Omental fat pad (tissue), 4 donors: Measurements from ENCODE around the gene FOXO3. TPM values are rescaled to one million over a fixed set of nuclear protein-coding genes. Genes with fewer than 3 reads are reported as not detected.
A peak's percentile ranks its signal among the peaks of the same experiment; 100 is the strongest.
"Not testable (repeated sequence)": the region's sequence is repeated elsewhere in the genome, so short reads cannot be mapped to it uniquely, and the experiment has no call there.

Source experiments
- ATAC-seq: fragments of 150-250 bp; one replicate; pipeline ENCODE4 v1.9.1; 2016; ENCODE audit warnings: mild to moderate bottlenecking, moderate library complexity; ENCODE audit not compliant: low FRiP score
- DNase-seq: peaks from one replicate; pipeline ENCODE4 v3.0.0-alpha.2; 2019; ENCODE audit warnings: low spot score
- total RNA-seq, 4 donors: library from RNA; depleted of rRNA; stranded (reverse); fragments of >200 nt; gene quantifications; one replicate each; pipeline ENCODE4 v1.1.0, GENCODE V29; 2016
- TF ChIP-seq, protein P1 (sequence below), 3 donors: fragments of 450-650 bp; IDR thresholded peaks; one replicate each; pipeline ENCODE4 v1.5.1; 2016 to 2017; ENCODE audit warnings: antibody characterized with exemption in 3 of 3, mild to moderate bottlenecking in 3 of 3, moderate library complexity in 2 of 3

Gene FOXO3
- total RNA-seq, 4 donors from 2014 or later = 92.9 to 129 (median 113) TPM

DNA sequence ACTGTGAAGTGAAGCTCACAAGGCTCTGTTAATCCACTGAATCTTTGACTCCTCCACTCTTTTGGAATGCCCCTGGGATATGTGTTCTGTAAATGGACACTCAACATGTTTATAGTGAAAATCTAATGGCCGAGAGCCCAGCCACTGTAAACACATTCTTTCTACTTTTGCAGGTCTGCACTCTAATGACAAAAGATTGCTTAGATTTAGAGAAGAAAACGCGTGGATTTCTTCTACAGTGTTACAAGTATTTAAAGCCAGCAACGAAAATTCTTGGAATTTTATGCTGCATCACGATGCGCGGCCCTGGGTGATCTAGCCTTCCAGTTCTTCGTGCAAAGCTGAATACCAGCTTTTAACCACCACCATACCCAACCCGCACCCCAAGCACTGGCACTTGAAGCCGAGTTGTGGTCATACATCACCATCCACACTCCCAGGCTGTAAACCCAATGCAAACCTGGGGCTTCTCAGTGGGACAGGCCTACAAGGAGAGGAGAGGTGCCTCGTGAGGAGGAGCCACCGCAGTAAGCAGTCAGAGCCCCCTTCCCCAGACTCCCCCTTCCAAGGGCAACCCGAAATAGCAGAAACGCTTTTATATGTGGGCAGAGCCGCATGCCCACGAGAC is 3.7 kb upstream of the FOXO3 start:
- TF ChIP-seq, protein P1, sequence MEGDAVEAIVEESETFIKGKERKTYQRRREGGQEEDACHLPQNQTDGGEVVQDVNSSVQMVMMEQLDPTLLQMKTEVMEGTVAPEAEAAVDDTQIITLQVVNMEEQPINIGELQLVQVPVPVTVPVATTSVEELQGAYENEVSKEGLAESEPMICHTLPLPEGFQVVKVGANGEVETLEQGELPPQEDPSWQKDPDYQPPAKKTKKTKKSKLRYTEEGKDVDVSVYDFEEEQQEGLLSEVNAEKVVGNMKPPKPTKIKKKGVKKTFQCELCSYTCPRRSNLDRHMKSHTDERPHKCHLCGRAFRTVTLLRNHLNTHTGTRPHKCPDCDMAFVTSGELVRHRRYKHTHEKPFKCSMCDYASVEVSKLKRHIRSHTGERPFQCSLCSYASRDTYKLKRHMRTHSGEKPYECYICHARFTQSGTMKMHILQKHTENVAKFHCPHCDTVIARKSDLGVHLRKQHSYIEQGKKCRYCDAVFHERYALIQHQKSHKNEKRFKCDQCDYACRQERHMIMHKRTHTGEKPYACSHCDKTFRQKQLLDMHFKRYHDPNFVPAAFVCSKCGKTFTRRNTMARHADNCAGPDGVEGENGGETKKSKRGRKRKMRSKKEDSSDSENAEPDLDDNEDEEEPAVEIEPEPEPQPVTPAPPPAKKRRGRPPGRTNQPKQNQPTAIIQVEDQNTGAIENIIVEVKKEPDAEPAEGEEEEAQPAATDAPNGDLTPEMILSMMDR (IDR thresholded peaks at IDR 0.05) = no peak
- ATAC-seq (no peak), DNase-seq (no peak)

DNA sequence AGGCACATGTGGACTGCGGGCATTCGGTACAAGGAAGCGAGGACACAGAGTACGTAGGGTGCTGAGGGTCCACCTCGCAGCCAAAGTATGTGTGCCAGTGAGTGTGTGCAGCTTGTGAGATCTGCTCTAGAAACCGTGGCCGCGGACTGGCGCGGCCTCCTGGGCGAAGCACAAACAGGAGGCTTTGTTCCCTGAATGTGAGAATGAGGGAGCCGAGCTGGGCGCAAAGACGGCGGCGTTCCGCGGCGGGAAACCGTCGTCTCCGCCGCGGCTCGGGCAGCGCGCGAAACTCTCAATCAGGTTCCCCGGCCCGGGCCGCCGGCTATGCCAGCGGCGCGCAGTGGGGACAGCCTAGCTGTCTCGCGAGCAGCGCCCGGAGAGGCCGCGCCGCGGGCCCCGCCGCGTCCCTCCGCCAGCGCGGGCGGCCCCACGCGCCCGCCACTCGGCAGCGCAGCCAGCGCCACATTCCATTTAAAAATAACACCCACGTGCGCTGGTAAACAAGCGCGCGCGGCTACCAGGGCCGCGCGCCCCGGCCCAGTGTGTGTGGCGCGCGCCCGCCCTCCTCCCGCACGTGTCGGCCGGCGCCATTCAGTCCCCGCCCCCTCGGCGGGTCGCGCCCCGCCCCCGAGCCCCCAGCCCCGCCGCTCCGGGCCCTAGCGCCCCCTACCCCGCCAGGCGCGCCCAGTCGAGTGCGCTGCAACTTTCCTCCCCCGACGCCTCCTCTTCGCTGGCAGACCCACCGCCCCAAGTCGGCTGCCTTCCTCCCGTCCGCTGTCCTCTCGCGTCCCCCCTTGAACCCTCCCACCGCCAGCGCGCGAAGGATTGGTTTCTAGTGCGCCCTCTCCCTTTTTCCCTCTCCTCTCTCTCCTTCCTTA is 3.0 kb upstream of the FOXO3 start:
- ATAC-seq = peak; percentile 52
- TF ChIP-seq, protein P1 (IDR thresholded peaks at IDR 0.05) = no peak
- DNase-seq = no peak

DNA sequence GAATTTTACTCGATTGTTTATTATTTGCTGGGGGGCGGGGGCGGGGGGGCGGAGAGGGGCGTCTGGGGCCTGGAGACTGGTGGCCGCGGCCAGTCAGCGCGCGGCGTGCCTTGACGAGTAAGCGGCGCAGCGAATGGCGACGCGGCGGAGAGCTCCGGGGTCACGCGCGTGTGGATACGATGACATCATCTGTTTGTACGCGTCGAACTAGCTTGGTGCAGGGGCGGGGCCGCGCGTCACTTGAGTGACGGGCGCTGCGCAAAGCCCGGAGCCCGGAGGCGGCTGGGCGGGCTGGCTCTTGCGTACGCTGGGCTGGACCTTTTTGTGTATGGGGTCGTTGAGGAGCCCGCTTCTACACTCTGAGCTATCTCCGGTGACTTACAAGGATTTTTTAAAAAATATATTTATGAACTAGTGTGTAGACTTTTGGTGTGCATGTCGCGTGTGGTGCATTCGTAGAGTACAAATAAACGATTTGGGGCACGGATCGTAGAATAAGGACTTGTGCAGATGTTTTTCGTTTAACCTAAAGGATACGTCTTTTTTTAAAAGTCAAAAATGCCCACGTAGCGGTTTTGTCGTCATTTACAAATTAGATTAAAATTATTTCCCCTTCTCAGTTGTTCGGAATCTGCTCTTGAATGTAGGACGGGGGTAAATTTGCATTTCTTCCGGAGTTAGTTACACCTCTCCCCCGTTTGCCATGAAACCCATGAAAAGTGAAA is 2.2 kb upstream of the FOXO3 start:
- DNase-seq = peak; percentile 88
- TF ChIP-seq, protein P1 (IDR thresholded peaks at IDR 0.05) = no peak
- peak; percentile 68 for ATAC-seq

DNA sequence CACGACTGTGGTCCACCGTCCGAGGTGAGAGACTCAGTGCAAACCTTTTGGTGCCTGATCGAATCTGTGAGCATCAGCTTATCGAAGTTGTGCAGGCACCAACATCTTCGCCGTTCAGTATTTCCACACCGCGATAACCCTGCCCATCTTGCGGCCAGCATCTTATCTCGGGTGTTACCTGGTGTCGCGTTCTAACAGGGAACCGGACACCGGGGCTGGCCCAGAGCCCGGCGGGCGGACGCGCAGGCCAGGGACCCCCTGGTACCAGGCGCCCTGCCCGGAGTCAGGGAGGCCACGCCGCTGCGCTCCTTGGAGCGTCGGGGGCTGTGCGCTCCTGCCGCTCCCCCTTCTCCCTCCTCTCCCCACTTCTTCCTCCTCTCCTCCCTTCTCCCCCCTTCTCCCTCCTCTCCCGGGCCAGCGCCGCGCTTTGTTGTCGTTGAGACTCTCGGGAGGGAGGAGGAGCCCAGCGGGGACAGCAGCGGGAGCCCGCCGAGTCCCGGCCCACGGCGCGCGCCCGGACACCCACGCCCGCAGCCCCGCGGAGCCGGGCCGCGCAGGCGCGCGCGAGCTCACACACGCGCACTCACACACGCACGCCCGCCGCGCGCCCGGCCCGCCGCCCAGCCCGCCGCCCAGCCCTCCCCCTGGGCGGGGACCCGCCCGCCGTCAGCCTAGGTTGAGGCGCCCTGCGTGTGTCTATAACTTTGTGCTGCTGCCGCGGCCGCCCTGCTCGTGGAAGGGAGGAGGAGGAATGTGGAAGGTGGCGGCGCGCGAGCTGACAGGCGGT is 1.4 kb upstream of the FOXO3 start:
- peak; percentile 56 for ATAC-seq

DNA sequence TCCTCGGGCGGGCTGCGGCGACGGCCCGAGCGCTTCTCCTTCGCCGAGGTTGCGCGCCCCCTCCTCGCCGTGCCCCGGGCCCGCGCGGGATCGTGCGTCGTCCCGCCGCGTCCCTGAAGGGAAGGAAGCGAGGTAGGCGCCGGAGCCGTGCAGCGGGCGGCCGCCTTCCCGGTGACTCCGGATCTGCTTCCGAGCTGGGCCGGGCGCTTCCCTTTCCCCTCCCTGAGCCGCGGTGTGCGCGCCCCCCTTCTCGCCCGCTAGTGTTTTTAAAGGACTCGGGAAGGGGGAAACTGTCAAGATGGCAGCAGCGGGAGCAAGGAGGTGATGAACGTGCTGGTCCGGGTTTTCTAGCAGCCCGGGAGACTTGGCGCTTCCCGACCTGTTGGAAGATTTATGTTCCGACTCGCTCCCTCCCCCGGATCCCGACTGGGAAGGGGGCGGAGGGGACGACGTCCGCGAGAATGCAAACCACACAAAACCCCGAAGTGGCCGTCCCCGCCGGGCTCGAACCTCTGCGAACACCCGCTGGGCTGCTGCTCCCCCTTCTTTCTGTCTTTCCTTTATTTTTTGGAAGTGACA is 744 bp upstream of the FOXO3 start:
- ATAC-seq (no peak), DNase-seq (no peak)
- TF ChIP-seq, protein P1 (IDR thresholded peaks at IDR 0.05) = no peak

More for the DNA sequence above, 1.4 kb upstream of the FOXO3 start:
- DNase-seq = peak; percentile 65
- TF ChIP-seq, protein P1 (IDR thresholded peaks at IDR 0.05) = no peak

GRCh38 chr6:108561309-108561647 is 561 bp downstream of the FOXO3 start:
- not testable (repeated sequence) for ATAC-seq, DNase-seq
